ENCODE measurements around the gene GINS1. TPM values are rescaled to one million over a fixed set of nuclear protein-coding genes. Genes with fewer than 3 reads are reported as not detected.

Gene GINS1
- total RNA-seq, 1 experiment from 2014 or later = 30.4 TPM

DNA sequence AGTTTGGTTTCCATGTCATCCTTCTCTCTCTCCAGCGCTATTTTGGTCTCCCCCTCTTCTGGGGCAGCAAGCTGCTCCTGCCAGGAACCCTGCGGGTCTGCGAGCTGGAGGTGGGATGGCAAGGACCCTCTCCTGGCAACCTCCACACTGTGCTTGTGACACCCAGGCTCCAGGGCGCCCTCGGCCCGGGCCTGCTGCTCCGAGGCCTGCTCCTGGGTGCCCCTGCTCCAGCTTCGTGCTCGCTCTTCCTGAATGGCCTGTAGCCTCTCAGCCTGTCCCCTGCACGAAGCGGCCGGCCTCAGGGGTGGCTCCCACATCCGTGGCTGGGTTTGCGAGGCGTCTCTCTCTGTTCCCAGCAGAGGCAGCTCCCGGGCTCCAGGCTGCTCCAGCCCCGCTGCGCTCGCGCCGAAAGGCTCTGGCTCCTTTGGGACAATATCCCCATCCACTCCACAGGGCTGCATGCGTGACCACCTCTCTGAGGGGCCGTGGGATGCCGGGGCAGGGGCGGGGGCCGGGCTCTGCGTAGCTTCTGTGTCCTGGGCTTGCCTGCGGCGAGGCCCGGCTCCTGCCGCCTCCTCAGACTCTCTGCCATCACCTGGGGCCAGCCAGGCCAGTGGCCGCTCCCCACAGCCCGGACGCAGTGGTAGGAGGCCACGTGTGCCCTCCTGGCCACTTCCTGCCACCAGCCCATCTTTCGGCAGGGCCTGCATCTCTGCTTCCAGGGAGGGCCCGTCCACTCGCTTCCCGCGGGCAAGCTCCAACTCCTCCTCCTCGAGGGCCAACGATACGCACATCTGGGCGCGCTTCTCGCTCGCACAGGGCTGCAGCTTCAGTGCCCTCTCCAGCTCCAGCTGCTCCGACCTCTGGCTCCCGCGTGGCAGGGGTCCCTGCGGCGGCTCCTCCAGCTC lies 68.9 kb downstream of the GINS1 start:
- no peaks in the 10 kb centered on the region for H3K4me1 ChIP-seq (ENCODE audit: control insufficient read depth in 1 of 2, insufficient read depth in 2 of 2, low read length in 2 of 2)
- CTCF ChIA-PET = no interaction called here
- no peaks in the 10 kb centered on the region for H4K20me1 ChIP-seq (ENCODE audit: insufficient read depth)
- no peak overlapping the region for H3K4me3 ChIP-seq (replicated peaks in 1 of 2; ENCODE audit: low read depth in 1 of 2, low read length in 2 of 2)
- no peak overlapping the region for H3K9ac ChIP-seq (ENCODE audit: low read length)
- H3K36me3 ChIP-seq (ENCODE audit: control insufficient read depth in 1 of 2, insufficient read depth in 2 of 2, low read length in 2 of 2) = no peaks in the 10 kb centered on the region
- BruUV-seq (replicated peaks) = no TSS peak
- H3K27me3 ChIP-seq (ENCODE audit: insufficient read depth, low read length) = no peaks in the 10 kb centered on the region
- TF ChIP-seq EGR1 (IDR thresholded peaks at IDR 0.05; ENCODE audit: low read depth) = no peak
- TF ChIP-seq MAX (IDR thresholded peaks at IDR 0.05) = no peak
- no peak for TF ChIP-seq POLR2A (IDR thresholded peaks at IDR 0.05; ENCODE audit: borderline replicate concordance, extremely low read depth, insufficient read depth, insufficient read length)
- TF ChIP-seq RAD21 (IDR thresholded peaks at IDR 0.05; ENCODE audit: low read depth) = no peak
- TF ChIP-seq REST (IDR thresholded peaks at IDR 0.05; ENCODE audit: low read depth) = no peak
- TF ChIP-seq CEBPB (IDR thresholded peaks at IDR 0.05; ENCODE audit: low read depth) = no peak
- no peak for TF ChIP-seq JUND (IDR thresholded peaks at IDR 0.05)
- no peak for TF ChIP-seq ZFX (IDR thresholded peaks at IDR 0.05)
- no peak for TF ChIP-seq ELF1 (IDR thresholded peaks at IDR 0.05; ENCODE audit: borderline replicate concordance, low read depth)
- TF ChIP-seq FOSL1 (IDR thresholded peaks at IDR 0.05; ENCODE audit: low read depth) = no peak
- TF ChIP-seq, protein P1, sequence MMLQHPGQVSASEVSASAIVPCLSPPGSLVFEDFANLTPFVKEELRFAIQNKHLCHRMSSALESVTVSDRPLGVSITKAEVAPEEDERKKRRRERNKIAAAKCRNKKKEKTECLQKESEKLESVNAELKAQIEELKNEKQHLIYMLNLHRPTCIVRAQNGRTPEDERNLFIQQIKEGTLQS (IDR thresholded peaks at IDR 0.05) = no peak
- TF ChIP-seq SRF (IDR thresholded peaks at IDR 0.05; ENCODE audit: low read depth) = no peak
- TF ChIP-seq SP1 (IDR thresholded peaks at IDR 0.05; ENCODE audit: low read depth) = no peak
- TF ChIP-seq YY1 (IDR thresholded peaks at IDR 0.05; ENCODE audit: extremely low read depth, insufficient replicate concordance, low read depth, low read length) = no peak
- TF ChIP-seq CBX3 (IDR thresholded peaks at IDR 0.05; ENCODE audit: low read depth) = no peak
- H3K4me2 ChIP-seq (ENCODE audit: low read length) = no peak overlapping the region
- no peaks in the 10 kb centered on the region for H3K9me2 ChIP-seq (ENCODE audit: insufficient read depth)
- intact Hi-C loops (cut with micrococcal nuclease) = no loop called here
- H3K27ac ChIP-seq (ENCODE audit: low read depth, low read length) = no peak overlapping the region
- no peaks in the 10 kb centered on the region for H3K9me3 ChIP-seq (ENCODE audit: control insufficient read depth in 1 of 2, insufficient read depth in 1 of 2, low read depth in 1 of 2, low read length in 2 of 2)
- ATAC-seq (no peak), DNase-seq (ENCODE audit: low read depth, low spot score) (no peak)
- RAD21 ChIA-PET (ENCODE audit: low non-redundant PET in 1 of 2, low total read pairs in 2 of 2, uncharacterized antibody in 2 of 2, unreplicated experiment in 2 of 2) = no interaction called here
- POLR2A ChIA-PET = no interaction called here
- H2AFZ ChIP-seq (ENCODE audit: low read depth, low read length, poor library complexity, severe bottlenecking) = no peak overlapping the region
- no peaks in the 10 kb centered on the region for H3K79me2 ChIP-seq (ENCODE audit: insufficient read depth, low read length)

Data from HCT116 (cell line).